Neural progenitor cell (in vitro differentiated cells): ENCODE measurements around the gene TTYH2. TPM values are rescaled to one million over a fixed set of nuclear protein-coding genes. Genes with fewer than 3 reads are reported as not detected.

Experiments used
- DNase-seq: peaks from one replicate; pipeline ENCODE4 v3.0.0-alpha.2; 2016; ENCODE audit warnings: low spot score
- H2AFZ ChIP-seq: fragments of 200-600 bp; sonication (generic); replicated peaks from 2 replicates; pipeline ENCODE4 v1.6.1; 2016; ENCODE audit warnings: antibody characterized with exemption
- H3F3A ChIP-seq: fragments of 200-600 bp; sonication (generic); 2 replicates; pipeline ENCODE4 v1.6.1; 2016; ENCODE audit warnings: antibody characterized with exemption, low read depth
- H3K27ac ChIP-seq: fragments of 200-600 bp; sonication (generic); 2 replicates; pipeline ENCODE4 v1.5.1; 2016; ENCODE audit warnings: mild to moderate bottlenecking
- H3K27me3 ChIP-seq: fragments of 200-600 bp; sonication (generic); 2 replicates; pipeline ENCODE4 v1.6.1; 2016; ENCODE audit warnings: mild to moderate bottlenecking, moderate library complexity
- H3K36me3 ChIP-seq: fragments of 200-600 bp; sonication (generic); 2 replicates; pipeline ENCODE4 v1.5.1; 2016
- H3K4me1 ChIP-seq: fragments of 200-600 bp; sonication (generic); 2 replicates; pipeline ENCODE4 v1.6.1; 2016; ENCODE audit warnings: mixed run types
- H3K4me2 ChIP-seq: fragments of 200-600 bp; sonication (generic); 2 replicates; pipeline ENCODE4 v1.6.1; 2016
- H3K4me3 ChIP-seq: fragments of 200-600 bp; sonication (generic); 2 replicates; pipeline ENCODE4 v1.5.1; 2016
- H3K79me2 ChIP-seq: fragments of 200-600 bp; sonication (generic); 2 replicates; pipeline ENCODE4 v1.6.1; 2016; ENCODE audit warnings: low read depth
- H3K9ac ChIP-seq: fragments of 200-600 bp; sonication (generic); 2 replicates; pipeline ENCODE4 v1.6.1; 2016
- H3K9me3 ChIP-seq: fragments of 200-600 bp; sonication (generic); 2 replicates; pipeline ENCODE4 v1.5.1; 2016; ENCODE audit warnings: low read depth
- H4K20me1 ChIP-seq: fragments of 200-600 bp; sonication (generic); 2 replicates; pipeline ENCODE4 v1.6.1; 2016; ENCODE audit warnings: low read depth
- H3K27ac Mint-ChIP-seq: 3 replicates; pipeline ENCODE4 v1.8.0; 2021; ENCODE audit warnings: mixed read lengths
- H3K27me3 Mint-ChIP-seq: 2 replicates; pipeline ENCODE4 v1.8.0; 2022; ENCODE audit warnings: low read depth, mild to moderate bottlenecking, inconsistent platforms, moderate library complexity, mixed read lengths; ENCODE audit not compliant: insufficient read depth
- H3K36me3 Mint-ChIP-seq: 3 replicates; pipeline ENCODE4 v1.8.0; 2021; ENCODE audit warnings: mixed read lengths
- H3K4me1 Mint-ChIP-seq: 3 replicates; pipeline ENCODE4 v1.8.0; 2021; ENCODE audit warnings: mixed read lengths
- H3K4me3 Mint-ChIP-seq: 3 replicates; pipeline ENCODE4 v1.8.0; 2021; ENCODE audit warnings: mild to moderate bottlenecking, moderate library complexity, mixed read lengths
- H3K9me3 Mint-ChIP-seq: 3 replicates; pipeline ENCODE4 v1.8.0; 2020; ENCODE audit warnings: mixed read lengths
- CTCF ChIP-seq: fragments of 200-600 bp; sonication (generic); IDR thresholded peaks from 2 replicates; pipeline ENCODE4 v1.5.1; 2017; ENCODE audit warnings: antibody characterized with exemption, mild to moderate bottlenecking
- EZH2 ChIP-seq: fragments of 200-600 bp; sonication (generic); IDR thresholded peaks from 2 replicates; pipeline ENCODE4 v1.6.1; 2017; ENCODE audit warnings: antibody characterized with exemption, mild to moderate bottlenecking, moderate library complexity
- EZH2phosphoT487 ChIP-seq: fragments of 200-600 bp; sonication (generic); IDR thresholded peaks from 2 replicates; pipeline ENCODE4 v1.6.1; 2017; ENCODE audit warnings: antibody characterized with exemption
- total RNA-seq: library from RNA; depleted of rRNA; stranded (reverse); fragments of >200 nt; gene quantifications from 2 replicates; pipeline ENCODE4 v1.2.3, GENCODE V29; 2015; ENCODE audit warnings: low replicate concordance

The TTYH2 gene
- total RNA-seq, 1 donor from 2014 or later, result 5.8 TPM

GRCh38 chr17:74272731-74273201 lies 59.4 kb downstream of the TTYH2 start:
- Mint-ChIP-seq H3K4me1 (peaks cover 83% of the 10 kb centered on the region), H3K4me3 (peak overlapping the region; percentile 60), H3K9me3 (no peaks in the 10 kb centered on the region), H3K36me3 (no peaks in the 10 kb centered on the region), H3K27me3 (peaks cover 36% of the 10 kb centered on the region), H3K27ac (peak overlapping the region; percentile 33)
- Histone ChIP-seq H3K27me3 (peaks cover 25% of the 10 kb centered on the region), H3K27ac (no peak overlapping the region), H3K4me2 (peak overlapping the region; percentile 53), H3K79me2 (no peaks in the 10 kb centered on the region), H3K4me3 (no peak overlapping the region), H3F3A (peaks cover 48% of the 10 kb centered on the region), H3K9ac (no peak overlapping the region), H3K9me3 (no peaks in the 10 kb centered on the region), H2AFZ (no peak overlapping the region), H4K20me1 (peaks cover 15% of the 10 kb centered on the region), H3K4me1 (peaks cover 33% of the 10 kb centered on the region), H3K36me3 (no peaks in the 10 kb centered on the region)
- DNase-seq, result peak; percentile 63
- TF ChIP-seq EZH2phosphoT487 (no peak), CTCF (no peak), EZH2 (no peak)

GRCh38 chr17:74274060-74274708 lies 60.8 kb downstream of the TTYH2 start, which contains the start of gene DNAI2:
DNAI2 (plus strand) TSS chr17:74274234; CDS start chr17:74281818, 7,584 bp downstream.
- Mint-ChIP-seq H3K4me3 (peak within 1 kb of the TSS; percentile 60), H3K9me3 (no peaks in the 10 kb centered on the region), H3K27me3 (peaks cover 35% of the 10 kb centered on the region), H3K36me3 (no peaks in the 10 kb centered on the region), H3K4me1 (peaks cover 82% of the 10 kb centered on the region), H3K27ac (peak within 1 kb of the TSS; percentile 97)
- no peak within 1 kb of the TSS for H3K9ac ChIP-seq
- DNase-seq, result peak; percentile 75
- H3K36me3 ChIP-seq, result no peaks in the 10 kb centered on the region
- peaks cover 48% of the 10 kb centered on the region for H3F3A ChIP-seq
- peaks cover 33% of the 10 kb centered on the region for H3K4me1 ChIP-seq
- H3K4me3 ChIP-seq, result peak within 1 kb of the TSS; percentile 29
- peaks cover 25% of the 10 kb centered on the region for H3K27me3 ChIP-seq
- peak within 1 kb of the TSS; percentile 71 for H3K4me2 ChIP-seq
- peak within 1 kb of the TSS; percentile 80 for H2AFZ ChIP-seq
- no peaks in the 10 kb centered on the region for H3K9me3 ChIP-seq
- TF ChIP-seq EZH2phosphoT487 (no peak), CTCF (no peak), EZH2 (no peak)
- H4K20me1 ChIP-seq, result peaks cover 15% of the 10 kb centered on the region
- H3K79me2 ChIP-seq, result no peaks in the 10 kb centered on the region
- no peak within 1 kb of the TSS for H3K27ac ChIP-seq

- Histone ChIP-seq H3K9me3 (no peaks in the 10 kb centered on the region), H3F3A (peaks cover 48% of the 10 kb centered on the region), H3K9ac (no peak overlapping the region), H4K20me1 (peaks cover 15% of the 10 kb centered on the region), H3K36me3 (no peaks in the 10 kb centered on the region), H2AFZ (no peak overlapping the region), H3K4me2 (peak overlapping the region; percentile 71), H3K79me2 (no peaks in the 10 kb centered on the region), H3K27me3 (peaks cover 25% of the 10 kb centered on the region), H3K4me1 (peaks cover 33% of the 10 kb centered on the region), H3K4me3 (no peak overlapping the region), H3K27ac (no peak overlapping the region)
- H3K27me3 Mint-ChIP-seq, result peaks cover 36% of the 10 kb centered on the region
- peak overlapping the region; percentile 88 for H3K27ac Mint-ChIP-seq
- H3K4me3 Mint-ChIP-seq, result peak overlapping the region; percentile 60
- H3K9me3 Mint-ChIP-seq, result no peaks in the 10 kb centered on the region
- peaks cover 84% of the 10 kb centered on the region for H3K4me1 Mint-ChIP-seq
- H3K36me3 Mint-ChIP-seq, result no peaks in the 10 kb centered on the region
- no peak for DNase-seq
- no peak for TF ChIP-seq CTCF
These were observed 61.5 kb downstream of the TTYH2 start for GRCh38 chr17:74274709-74275340.
